NCI-H345 (cell line): ENCODE data around the gene GTF3C4.
A peak's percentile ranks its signal among the peaks of the same experiment; 100 is the strongest.

Source experiments
- DNase-seq: peaks from one replicate; lab custom pipeline; 2025; lab: John Stamatoyannopoulos, UW

GTF3C4 gene, protein sequence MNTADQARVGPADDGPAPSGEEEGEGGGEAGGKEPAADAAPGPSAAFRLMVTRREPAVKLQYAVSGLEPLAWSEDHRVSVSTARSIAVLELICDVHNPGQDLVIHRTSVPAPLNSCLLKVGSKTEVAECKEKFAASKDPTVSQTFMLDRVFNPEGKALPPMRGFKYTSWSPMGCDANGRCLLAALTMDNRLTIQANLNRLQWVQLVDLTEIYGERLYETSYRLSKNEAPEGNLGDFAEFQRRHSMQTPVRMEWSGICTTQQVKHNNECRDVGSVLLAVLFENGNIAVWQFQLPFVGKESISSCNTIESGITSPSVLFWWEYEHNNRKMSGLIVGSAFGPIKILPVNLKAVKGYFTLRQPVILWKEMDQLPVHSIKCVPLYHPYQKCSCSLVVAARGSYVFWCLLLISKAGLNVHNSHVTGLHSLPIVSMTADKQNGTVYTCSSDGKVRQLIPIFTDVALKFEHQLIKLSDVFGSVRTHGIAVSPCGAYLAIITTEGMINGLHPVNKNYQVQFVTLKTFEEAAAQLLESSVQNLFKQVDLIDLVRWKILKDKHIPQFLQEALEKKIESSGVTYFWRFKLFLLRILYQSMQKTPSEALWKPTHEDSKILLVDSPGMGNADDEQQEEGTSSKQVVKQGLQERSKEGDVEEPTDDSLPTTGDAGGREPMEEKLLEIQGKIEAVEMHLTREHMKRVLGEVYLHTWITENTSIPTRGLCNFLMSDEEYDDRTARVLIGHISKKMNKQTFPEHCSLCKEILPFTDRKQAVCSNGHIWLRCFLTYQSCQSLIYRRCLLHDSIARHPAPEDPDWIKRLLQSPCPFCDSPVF

DNA sequence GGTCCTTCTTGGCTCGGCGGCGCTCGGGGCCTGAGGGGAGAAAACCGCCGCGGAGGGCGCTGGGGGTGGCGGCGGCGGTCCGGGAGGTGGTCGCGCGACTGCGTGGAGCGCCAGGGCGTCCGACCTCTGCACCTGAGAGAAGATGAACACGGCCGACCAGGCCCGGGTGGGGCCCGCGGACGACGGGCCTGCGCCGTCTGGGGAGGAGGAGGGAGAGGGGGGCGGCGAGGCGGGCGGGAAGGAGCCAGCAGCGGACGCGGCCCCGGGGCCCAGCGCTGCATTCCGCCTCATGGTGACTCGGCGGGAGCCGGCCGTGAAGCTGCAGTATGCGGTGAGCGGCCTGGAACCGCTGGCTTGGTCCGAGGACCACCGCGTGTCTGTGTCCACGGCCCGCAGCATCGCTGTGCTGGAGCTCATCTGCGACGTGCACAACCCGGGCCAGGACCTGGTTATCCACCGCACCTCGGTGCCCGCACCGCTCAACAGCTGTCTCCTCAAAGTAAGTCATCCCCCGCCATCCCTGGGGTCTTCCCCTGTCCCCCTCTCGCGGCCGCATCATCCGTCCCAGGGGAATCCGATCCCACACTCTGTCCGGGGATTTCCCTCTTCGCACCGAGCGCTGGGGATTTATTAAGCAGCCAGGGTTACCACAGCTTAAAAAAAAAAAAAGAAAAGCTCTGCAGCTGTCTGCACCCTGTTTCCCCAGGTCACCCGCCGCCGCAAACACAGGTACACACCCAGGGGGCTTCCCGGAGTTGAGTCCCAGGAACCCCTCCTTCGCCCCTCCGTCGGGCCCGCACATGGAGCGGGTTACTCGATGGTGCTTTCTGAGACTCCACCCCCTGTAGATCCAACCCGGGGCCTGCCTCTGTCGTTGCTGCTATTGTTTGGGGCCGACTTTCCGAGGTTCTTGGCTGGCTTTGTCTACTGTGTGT lies at the start of gene GTF3C4:
GTF3C4 (plus strand) TSS at position 8 of the 935 bp plus-strand sequence; CDS start at position 143, 135 bp downstream.
- peak; percentile 38 for DNase-seq

DNA sequence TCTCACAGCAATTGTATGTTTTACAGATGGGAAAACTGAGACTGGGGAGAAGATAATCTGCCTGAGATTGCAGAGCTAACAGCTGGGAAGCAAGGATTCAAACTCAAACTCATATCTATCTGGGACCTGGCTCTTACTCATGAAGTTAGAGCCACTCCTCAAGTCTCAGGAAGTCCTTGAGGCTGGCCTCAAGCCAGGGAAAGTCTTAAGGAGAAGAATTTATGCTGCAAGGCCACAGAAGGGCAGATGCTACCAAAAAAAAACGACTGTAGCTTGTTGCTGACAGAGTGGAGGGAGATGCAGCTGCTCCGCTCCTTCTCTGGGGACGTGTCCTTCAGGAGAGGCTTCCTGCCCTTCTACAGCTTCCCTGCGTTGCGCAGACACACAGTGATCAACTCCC lies 48.1 kb upstream of the GTF3C4 start:
- peak; percentile 78 for DNase-seq

DNA sequence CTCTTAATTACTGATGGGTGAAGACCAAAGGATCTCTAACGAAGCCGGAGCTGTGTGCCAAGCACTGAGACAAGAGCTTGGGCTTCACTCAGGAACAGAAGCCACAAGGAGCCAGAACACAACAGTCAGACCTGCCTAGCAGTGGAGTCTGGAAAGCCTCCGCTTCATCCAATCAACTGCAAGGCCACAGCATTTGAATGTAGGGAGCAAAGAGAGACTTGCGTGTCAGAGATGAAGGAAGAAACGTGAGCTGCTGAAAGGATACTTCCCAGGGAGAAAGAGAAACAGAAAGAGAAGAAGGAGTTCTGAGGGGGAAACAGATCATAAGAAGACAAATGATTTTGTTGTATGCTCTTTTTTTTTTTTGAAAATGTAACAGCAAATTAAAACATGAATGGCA lies 44.0 kb upstream of the GTF3C4 start:
- DNase-seq: no peak

DNA sequence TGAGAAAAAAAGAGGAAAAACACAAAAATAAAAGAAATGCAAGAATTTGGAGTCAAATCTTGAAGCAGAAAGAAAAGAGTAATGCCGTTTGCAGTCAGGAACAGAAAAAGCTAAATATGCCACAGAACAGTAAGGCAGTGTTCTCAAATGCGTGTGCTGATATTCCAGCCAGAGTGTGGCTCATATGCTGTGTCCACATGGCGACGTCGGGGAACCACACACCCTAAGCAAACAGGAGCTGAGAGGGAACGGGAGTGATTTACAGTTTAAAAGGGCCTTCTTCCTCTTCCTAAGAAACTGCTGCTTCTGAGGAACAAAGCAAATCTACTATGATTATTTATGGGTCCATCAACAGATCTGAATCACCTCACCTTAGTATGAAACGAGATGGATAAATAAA lies 43.2 kb upstream of the GTF3C4 start:
- DNase-seq: no peak

DNA sequence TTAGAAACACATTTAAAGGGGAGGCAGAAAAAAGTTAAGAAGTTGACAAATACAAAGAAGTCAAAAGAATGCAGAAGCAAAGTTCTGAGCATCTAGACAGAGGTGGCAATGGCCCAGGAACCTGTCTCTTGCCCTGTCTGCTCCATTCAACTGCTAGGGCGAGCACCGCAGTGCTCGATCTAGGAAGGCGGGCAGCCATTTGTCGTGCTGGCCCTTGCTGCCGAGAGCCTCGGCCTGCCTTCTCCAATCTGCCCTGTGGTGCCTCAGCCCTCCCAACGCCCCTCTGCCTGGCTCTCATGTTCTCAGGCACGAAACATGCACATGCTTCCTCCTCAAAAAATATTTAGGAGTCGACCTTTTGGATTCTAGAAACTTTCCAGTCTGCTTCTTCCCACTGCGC lies 42.7 kb upstream of the GTF3C4 start:
- no peak for DNase-seq

DNA sequence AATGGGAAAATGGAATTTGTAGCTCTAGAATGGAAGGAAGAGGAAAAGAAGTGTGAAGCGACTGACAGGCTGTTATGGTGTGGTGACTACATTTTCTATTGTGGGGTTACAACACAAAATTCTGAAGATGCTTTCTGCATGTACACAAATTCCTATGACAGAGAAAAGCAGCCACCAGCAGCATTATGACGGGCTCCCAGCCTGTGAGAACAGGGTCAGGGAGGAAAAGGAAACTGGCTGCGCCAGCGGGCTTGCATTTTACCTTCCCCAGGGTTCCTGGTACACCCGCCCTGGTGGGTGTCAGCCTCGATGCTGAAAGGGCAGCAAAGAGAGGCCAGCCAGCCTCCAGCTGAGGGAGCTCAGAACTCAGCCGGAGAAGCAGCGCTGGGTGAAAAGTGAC lies 41.5 kb upstream of the GTF3C4 start:
- DNase-seq: no peak

DNA sequence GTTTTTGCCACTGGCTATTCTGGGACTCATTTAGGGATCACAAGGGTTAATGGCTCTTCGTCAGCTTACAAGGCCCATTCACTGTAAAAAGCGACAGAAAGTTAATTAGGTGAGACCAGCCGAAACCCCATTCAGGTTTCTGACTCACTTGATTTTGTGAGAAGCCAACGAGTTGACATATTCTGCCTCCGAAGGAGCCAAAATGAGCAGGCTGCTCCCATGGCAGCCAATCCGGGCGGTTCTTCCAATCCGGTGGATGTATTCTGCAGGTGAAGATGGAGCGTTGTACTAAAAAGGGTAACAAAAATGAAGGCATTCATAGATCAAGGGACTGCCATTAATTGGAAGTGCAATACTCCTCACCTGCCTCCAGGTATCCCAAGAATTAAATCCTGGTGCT lies 40.1 kb upstream of the GTF3C4 start:
- peak; percentile 77 for DNase-seq

DNA sequence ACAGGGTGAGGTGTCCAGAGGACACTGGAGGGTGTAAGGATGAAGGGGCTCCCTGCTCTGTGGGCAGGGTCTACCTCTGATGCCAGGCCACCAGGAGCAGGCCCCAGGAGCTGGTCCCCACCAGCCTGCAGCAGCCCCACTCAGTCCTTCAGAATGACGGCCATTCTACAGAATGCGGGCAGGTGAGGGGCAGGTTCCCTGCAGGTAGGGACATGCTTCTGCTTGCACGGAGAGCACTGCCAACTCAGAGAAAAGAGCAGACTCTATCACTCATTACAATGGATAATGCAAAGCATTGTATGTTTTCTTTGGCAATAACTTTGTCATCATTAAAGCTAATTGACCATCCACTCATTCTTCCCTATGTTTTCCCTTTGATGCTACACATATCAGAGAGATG lies 39.5 kb upstream of the GTF3C4 start:
- DNase-seq: peak; percentile 50

DNA sequence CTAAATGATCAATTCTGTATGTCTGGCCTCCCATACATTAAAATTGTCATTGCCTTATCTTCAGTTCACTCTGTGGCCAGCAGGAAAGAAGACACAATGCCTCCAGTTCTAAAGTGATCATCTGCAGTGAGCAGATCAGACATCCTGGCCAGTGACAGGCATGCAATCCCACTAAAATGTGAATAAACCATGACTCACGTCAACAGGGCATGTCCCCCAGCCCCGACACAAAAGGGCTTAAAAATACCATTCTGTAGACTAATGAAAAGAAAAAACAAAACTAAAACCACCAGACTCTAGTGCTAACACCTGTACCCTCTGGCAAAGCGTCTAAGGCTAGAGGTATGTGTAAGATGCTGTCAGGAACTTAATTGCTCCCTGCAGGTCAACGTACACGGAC lies 39.0 kb upstream of the GTF3C4 start:
- DNase-seq: peak; percentile 42

DNA sequence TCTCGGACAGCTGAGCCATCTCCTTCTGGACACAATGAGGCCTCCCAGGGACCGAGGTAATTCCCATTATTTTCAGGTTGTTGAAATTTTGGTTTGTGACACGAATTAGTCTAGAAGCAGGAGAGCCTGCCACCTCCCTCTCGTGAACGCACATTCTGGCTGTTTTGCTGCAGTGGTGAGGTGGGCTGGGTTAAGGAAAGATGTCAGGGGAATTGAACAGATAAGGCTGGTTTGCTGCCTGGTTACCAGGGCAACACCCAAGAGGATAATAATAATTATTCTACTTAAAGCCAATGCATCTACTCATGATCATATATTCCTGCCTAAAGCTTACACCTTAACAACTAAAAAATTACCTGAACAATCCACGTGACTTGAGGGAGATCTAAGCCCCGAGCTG lies 38.6 kb upstream of the GTF3C4 start:
- DNase-seq: no peak

DNA sequence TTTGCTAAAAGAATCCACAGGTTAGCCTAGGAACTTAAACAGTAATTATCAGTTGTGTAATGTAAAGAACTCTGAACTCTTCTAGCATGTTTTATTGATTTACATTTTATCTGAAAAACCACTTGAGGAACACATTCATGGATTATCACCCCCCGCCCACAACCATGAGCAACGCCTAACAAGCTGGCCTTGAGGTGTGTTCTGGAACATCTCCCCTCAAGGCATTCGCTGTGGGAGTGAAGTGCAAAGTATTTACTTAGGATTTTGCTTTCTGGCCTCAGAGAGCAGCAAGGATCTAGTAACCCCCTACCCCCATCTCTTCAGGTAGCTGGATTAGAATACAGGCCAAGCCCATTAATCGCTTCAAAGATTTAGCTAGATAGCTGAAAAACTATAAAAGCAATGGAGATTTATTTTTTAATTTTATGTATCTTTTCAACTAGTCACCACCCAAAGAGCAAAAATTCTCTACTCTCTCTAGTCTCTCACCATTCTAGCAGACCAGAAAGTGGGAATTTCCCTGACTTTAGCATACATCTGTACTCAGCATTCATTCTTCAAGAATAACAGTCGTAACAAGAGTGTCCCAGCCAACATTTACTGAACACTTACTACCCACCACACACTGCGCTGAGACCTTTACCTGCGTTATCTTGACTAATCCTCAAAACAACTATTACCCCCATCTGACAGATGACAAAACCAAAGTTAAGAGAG lies 37.7 kb upstream of the GTF3C4 start:
- peak; percentile 21 for DNase-seq

DNA sequence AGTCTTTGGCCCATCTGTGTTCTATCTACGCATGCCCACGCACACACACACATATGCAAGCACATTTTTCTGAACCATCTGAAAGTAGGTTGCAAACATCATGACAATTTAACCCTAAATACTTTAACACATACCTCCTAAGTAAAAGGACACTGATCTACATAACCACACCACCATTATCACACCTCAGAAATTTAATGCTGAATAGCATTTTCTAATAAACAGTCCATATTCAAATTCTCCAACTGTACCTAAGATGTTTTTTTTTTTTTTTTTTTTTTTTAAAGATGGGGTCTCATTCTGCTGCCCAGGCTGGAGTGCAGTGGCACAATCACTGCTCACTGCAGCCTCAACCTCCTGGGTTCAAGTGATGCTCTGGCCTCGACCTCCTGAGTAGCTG lies 35.9 kb upstream of the GTF3C4 start:
- no peak for DNase-seq

DNA sequence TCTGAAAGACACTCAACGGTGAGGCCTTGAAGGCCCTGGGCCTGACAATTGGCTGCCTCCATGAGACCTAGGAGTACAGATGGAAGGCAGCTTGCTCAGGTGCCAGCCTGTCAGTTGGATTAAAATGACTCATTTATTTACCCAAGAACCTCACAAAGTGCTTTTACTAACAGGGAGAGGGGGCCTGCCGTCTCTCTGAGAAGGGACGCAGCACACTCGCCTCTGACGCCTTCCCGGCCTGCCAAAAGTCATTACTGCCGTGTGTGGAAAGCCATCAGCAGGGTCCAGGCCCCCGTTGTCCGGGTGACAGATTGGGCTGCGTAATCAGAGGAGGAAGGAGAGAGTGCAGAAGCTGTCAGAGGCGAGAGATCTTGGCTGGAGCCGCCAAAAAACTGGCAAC lies 32.9 kb upstream of the GTF3C4 start:
- DNase-seq: peak; percentile 88

DNA sequence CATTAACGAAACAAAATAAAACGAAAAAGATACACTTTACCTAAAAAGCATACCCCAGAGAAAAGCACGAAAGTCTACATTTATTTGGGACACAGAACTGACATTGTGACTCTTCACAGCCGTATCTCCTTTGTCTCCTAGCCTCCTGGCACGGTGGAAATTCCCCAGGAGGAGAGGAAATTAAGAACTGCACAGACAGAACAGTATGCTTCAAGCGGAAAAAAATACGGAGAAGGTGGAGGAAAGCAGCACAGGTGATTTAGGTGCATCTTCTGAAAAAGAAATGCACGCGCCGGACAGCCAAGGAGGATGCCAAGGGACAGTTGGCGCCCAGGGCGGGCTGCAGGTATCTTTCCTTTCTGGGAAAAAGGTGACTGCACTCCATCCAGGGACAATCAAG lies 32.5 kb upstream of the GTF3C4 start:
- DNase-seq: no peak

DNA sequence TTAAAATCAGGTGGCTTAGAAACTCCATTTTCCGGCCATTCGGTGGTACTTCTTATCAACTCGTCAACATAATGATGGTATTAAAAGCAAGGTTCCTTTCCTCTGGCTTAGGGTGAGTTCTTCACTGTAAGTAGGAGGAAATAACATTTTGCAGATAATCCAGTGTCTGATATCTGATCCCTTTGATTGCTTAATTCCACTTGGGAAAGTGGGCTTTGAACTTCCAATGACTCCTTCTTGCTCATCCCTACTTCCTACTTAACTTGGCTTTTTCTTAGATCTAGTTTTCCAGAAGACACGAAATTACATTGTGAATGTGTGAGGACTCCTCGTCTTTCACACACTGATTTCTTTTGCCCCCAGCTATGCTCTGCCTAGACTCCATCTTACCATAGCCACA lies 32.0 kb upstream of the GTF3C4 start:
- DNase-seq: no peak

DNA sequence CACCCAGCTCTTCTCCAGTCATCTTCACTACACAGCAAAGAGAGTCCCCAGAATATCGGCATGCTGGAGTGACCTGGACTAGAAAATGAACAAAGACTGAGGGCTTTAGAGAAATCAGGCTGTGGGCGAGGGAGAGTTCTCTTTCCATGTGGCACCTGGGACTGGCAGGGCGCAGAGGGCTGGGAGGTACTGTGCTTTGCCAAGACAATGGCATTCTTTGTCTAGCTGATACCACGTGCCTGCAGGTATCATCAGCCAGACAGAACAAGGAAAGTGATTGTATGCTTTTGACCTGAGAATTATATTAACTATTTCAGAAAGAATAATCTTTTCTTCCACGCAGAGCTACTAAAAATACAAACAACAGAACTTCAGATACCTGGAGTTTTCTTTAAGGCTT lies 30.9 kb upstream of the GTF3C4 start:
- peak; percentile 14 for DNase-seq

DNA sequence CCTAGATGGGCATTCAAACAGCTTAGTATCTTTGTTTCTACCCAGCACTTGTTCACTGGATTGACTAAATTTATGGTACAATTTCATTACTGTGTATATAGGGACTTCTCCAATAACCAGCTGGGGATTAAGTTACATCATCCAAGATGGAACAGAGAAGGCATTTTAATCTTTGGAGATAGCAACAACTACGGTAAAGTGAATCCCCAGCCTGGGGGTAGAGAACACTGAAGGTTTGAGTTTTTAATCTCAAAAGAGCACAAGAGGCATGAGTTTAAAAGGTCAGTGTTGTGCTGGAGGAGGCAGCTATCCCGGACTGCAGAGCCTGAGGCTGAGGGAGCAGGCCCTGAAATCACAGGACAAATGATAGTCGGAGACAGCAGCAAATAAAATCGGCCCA lies 29.0 kb upstream of the GTF3C4 start:
- DNase-seq: no peak

DNA sequence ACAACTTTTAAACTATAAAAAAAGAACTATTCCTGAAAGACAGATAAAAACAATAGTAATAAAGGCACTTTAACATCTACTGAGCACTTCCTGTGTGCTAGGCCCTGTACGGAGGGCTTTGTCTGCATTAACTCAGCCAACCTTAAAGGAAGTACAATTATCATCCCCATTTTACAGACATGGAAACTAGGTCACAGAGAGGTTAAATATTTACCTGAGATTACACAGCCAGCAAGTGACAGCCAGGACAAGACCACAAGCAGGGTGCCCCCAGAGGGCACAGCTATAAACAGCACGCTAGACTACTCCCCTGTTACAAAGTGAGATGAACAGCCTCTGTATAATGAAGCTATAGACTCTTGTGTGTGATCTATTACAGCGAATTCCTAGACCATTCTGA lies 26.0 kb upstream of the GTF3C4 start:
- no peak for DNase-seq

DNA sequence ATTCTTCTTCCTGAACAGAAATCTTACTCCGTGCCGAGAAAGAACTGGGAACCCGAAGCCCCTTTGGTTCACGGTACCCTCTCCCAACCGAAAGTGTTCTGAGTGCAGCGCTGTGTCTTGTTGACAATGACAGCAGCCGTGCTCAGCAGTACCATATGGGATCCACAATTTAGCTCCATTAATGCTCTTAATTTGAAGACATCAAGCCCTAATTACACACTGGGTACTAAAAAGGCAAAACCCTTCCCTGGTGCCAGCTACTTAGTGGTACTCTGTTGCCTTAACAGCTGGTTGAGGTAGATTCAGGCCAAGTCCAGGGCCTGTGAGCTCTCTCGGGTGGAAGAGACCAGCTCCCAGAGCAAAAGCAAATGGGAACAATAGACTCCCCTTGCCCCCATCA lies 25.0 kb upstream of the GTF3C4 start:
- no peak for DNase-seq

DNA sequence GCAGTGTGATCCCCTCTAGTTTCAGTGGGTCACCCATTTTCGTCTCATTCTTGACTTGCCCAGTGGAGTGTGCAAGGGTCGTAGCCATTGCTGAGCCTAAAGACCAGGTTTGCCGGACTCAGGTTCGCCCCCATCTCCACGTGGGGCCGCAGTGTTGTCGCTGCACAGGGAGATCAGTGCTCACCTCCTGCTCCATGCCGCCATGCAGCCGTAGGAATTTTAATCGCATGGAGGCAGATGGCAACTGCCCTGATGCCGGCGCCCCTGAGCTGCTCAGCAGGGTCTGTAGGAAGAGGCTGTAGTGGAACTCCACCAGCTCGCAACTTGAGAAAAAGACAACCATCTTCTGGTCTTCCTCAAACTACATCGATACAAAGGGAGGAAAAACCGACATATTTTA lies 24.6 kb upstream of the GTF3C4 start:
- DNase-seq: no peak

DNA sequence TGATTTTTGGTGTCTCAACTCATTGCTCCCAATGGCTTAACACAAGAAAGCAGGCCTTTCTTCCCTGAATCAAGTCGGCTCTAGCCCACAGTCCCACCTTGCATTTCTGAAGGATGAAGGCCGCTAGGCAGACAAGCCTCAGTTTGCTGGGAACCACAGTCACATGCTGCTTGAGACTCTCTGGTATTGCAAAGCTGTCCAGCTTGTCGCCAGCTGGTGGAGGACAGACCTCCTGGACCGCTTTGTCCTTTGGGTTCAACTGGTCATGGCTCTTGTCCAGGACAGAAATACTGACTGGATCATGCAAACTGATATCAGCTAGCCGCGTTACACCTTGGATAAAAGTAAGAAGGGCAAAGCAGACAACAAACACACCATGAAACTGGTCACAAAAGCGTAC lies 23.5 kb upstream of the GTF3C4 start:
- no peak for DNase-seq

DNA sequence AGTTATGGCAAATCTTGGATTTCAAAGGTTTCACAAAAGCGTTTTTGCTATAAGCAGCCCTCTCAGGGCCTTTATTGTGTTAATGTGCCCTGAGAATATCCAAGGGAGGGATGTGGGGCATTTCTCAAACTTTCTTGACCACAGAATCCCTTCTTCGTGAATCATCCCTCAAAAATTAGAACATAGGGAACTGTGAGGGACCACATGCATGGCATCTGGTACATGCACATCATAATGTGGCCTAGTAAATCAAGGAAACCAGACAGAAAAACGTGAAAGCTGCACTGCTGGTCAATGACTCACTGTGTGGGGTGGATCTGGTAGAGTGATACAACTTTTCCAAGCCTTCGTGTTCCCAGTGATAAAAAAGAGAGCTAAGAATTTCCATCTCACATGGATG lies 22.9 kb upstream of the GTF3C4 start:
- DNase-seq: no peak
